Posterior cingulate gyrus (tissue), 11 donors: Measurements from ENCODE around the gene NFATC4.
A peak's percentile ranks its signal among the peaks of the same experiment; 100 is the strongest.

Experiments
- DNase-seq, 10 donors: peaks; one replicate each; pipeline versions ENCODE4 v3.0.0 to v3.0.0-alpha.2; 2020 to 2021; ENCODE audit warnings: mixed read lengths in 3 of 10
- intact Hi-C: fragments of 100-400 bp; cut with DNase I; formaldehyde crosslinking; loops from one replicate; pipeline ENCODE4 v1.15.1; 2023

NFATC4 gene

DNA sequence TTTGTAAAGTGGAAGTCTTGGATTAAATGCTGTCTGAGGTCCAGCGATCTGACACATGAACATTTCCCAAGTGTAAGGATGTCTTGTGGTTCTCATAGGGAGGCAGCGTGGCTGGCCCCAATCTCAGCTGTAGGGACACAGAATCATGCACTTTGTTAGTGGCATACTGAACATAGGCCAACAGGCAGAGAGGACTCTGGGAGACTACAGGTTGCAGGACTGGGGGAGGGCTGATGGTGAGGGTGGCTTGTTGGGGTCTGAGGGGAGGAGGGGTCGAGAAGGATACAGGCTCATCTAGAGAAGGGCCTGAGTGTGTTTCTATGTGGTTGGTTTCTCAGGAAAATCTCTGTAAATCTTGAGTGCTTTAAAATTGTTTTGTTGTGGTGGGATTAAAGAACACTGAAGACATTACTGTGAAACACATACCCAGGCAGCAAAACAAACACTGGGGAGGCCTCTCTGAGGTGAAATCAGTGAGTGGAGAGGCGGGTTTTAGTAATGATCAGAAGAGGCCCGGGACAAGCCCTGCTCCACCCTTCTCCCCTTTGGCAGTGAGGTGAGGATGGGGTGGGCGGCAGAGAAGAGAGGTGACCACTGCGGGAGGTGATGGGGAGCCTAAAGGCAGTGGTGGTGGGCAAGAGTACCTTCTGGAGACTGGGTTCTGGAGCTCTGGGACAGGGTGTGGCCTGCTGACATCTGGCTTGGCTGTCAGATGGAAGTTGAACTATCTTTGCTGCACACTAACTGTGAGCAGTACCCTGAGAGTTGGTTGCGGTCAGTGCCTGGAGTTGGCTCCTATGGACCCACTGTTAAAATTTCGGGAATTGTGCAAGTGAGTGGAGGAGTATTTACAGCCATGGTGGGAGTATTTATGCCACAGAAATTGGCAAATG, 34.1 kb downstream of the NFATC4 start:
- no peak for DNase-seq
- intact Hi-C loops, result no loop called here

- DNase-seq, result no peak
- intact Hi-C loops, result no loop called here
Measured at GRCh38 chr14:24403294-24403998, 35.5 kb downstream of the NFATC4 start.

DNA sequence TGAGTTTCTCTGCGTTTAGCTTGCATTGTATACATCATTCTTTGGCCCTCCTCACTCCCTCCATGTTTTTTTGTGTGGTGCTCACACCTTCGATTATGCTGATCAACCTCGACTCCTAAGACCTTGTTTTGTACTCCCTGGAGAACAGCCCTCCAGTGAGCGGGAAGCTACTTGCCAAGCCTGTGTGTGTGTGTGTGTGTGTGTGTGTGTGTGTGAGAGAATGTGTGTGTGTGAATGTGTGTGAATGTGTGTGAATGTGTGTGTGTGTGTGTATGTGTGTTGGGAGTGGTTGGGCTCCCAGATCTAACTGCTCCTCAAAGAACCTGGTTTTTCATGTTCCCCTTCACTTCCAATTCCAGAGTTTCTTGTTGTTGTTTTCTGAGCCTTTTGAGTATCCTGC, 36.8 kb downstream of the NFATC4 start:
- intact Hi-C loops, result no loop called here
- no peak for DNase-seq

DNA sequence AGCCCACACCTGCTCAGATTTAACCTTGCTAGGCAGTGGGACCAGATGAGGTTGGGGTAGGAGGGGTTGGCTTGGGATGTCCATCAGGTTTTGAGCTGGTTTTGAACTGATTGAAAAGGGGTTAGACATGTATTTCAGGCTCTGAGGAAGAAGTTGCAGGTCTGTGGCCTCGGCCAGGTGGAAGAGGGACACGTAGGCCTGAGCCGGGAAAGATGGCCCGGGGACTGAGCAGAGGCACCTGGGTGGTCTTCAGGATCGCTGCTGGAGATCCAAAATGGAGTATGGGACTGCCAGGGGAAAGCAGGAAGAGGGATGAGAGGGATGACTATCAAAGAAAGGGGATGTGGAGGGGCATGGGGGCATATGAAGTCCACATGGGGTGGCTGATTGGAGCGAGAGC, 38.4 kb downstream of the NFATC4 start:
- intact Hi-C loops, result no loop called here
- DNase-seq, result no peak

- DNase-seq, result peak in 1 of 10 donors; percentile 75
- intact Hi-C loops, result no loop called here
Measured at GRCh38 chr14:24407608-24408325, 39.8 kb downstream of the NFATC4 start.

- intact Hi-C loops, result no loop called here
- peak in 1 of 10 donors; percentile 74 for DNase-seq
Measured at GRCh38 chr14:24408764-24409163, 40.8 kb downstream of the NFATC4 start.

DNA sequence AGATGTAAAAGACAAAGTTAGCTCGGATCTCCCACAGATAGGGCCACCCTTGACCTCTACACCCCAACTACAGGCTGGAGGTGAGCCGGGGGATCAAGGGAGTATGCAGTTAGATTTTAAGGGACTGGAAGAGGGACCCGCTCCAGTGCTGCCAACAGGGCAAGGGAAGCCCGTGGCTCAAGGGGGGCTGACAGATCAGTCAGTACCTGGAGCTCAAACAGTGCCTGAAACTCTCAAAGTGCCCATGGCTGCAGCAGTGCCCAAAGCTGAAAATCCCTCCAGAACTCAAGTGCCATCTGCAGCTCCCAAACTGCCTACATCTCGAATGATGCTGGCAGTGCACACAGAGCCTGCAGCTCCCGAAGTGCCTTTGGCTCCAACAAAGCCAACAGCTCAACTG, 41.2 kb downstream of the NFATC4 start:
- DNase-seq, result peak in 1 of 10 donors; percentile 72
- intact Hi-C loops, result no loop called here

GRCh38 chr14:24409956-24410355, 42.0 kb downstream of the NFATC4 start:
- intact Hi-C loops, result no loop called here

DNA sequence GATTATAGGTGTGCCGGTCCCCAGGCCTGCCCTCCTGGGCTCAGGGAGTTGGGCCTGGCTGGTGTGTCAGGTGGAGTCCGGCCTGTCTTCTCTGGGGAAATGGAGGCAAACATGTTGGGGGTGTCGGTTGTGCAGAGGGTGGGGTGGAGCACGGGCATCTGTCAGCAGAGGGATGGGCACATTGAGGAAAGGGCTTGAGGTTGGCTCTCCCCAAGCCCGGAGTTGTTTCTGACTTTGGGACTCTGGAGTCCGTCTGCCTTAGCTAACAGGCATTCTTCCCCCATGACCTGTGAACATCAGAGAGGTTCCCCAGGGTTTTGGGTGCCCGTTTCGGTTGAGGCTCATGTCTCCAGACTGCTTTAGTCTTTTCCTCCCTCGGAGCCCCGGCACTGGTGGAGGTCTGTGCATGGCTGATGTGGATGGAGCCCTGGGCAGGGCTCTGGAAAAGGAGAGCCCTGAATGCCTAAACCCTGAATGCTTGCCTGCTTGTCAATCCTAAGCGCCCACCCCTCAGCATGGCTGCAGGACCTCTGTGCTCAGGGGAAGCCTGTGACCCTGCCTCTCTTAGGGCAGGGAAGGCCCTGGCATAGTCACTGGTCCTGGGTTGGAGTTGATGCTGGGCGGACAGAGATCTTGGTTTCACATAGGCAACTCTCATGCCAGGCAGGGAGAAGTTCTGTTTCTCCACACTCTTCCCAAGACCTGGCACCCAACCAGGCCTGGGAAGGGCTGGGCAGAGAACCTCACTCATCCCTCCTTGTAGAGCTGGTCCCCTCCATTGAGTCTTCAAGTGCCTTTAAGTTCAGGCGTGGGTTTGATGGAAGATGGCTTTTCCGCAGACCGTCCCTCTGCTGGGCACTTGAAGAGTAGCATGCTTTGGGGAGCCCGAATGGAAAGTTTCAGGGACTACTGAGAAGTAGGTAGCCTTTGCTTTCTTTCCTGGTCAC, 43.7 kb downstream of the NFATC4 start:
- no peak for DNase-seq
- intact Hi-C loops, result no loop called here

More at GRCh38 chr14:24409956-24410355, 42.0 kb downstream of the NFATC4 start:
- peak in 1 of 10 donors; percentile 70 for DNase-seq

GRCh38 chr14:24414077-24414476, 46.1 kb downstream of the NFATC4 start:
- DNase-seq, result no peak
- intact Hi-C loops, result no loop called here

DNA sequence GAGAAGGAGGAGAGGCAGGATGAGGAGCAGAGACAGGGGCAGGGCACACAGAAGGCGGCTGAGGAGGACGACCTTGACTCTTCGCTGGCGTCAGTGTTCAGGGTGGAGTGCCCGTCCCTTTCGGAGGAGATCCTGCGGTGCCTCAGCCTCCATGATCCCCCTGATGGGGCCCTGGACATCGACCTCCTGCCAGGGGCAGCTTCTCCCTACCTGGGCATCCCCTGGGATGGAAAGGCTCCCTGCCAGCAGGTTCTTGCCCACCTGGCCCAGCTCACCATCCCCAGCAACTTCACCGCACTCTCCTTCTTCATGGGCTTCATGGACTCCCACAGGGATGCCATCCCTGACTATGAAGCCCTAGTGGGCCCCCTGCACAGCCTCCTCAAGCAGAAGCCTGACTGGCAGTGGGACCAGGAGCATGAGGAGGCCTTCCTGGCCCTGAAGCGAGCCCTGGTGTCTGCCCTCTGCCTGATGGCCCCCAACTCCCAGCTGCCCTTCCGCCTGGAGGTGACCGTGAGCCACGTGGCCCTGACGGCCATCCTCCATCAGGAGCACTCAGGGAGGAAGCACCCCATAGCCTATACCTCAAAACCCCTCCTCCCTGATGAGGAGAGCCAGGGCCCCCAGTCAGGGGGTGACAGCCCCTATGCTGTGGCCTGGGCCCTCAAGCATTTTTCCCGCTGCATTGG, 46.9 kb downstream of the NFATC4 start:
- intact Hi-C loops, result no loop called here
- DNase-seq, result peak in 1 of 10 donors; percentile 52

DNA sequence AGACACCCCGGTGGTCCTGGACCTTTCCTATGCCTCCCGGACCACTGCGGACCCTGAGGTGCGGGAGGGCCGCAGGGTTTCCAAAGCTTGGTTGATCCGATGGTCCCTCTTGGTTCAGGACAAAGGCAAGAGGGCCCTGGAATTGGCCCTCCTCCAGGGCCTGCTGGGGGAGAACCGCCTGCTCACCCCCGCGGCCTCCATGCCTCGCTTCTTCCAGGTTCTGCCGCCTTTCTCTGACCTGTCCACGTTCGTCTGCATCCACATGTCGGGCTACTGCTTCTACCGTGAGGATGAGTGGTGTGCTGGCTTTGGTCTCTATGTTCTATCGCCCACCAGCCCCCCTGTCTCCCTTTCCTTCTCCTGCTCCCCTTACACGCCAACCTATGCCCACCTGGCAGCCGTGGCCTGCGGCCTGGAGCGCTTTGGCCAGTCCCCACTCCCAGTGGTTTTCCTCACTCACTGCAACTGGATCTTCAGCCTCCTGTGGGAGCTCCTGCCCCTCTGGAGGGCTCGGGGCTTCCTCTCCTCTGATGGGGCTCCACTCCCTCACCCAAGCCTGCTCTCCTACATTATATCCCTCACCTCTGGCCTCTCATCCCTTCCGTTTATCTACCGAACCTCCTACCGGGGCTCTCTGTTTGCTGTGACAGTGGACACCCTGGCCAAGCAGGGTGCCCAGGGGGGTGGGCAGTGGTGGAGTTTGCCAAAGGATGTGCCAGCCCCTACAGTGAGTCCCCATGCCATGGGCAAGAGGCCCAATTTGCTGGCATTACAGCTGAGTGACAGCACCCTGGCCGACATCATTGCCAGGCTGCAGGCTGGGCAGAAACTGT, 47.7 kb downstream of the NFATC4 start:
- intact Hi-C loops, result no loop called here
- DNase-seq, result peak in 1 of 10 donors; percentile 54

DNA sequence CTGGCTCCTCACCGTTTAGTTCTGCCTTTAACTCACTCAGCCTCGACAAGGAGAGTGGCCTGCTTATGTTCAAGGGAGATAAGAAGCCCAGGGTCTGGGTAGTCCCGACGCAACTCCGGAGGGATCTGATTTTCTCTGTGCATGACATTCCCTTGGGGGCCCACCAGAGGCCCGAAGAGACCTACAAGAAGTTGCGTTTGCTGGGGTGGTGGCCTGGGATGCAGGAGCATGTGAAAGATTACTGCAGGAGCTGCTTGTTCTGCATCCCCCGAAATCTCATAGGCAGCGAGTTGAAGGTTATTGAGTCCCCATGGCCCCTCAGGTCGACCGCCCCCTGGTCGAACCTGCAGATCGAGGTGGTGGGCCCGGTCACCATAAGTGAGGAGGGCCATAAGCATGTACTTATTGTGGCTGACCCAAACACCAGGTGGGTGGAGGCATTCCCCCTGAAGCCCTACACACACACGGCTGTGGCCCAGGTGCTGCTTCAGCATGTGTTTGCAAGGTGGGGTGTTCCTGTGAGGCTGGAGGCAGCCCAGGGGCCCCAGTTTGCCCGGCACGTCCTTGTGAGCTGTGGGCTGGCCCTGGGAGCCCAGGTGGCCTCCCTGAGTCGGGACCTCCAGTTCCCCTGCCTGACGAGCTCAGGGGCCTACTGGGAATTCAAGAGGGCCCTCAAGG, 48.4 kb downstream of the NFATC4 start:
- intact Hi-C loops, result no loop called here
- DNase-seq, result no peak

DNA sequence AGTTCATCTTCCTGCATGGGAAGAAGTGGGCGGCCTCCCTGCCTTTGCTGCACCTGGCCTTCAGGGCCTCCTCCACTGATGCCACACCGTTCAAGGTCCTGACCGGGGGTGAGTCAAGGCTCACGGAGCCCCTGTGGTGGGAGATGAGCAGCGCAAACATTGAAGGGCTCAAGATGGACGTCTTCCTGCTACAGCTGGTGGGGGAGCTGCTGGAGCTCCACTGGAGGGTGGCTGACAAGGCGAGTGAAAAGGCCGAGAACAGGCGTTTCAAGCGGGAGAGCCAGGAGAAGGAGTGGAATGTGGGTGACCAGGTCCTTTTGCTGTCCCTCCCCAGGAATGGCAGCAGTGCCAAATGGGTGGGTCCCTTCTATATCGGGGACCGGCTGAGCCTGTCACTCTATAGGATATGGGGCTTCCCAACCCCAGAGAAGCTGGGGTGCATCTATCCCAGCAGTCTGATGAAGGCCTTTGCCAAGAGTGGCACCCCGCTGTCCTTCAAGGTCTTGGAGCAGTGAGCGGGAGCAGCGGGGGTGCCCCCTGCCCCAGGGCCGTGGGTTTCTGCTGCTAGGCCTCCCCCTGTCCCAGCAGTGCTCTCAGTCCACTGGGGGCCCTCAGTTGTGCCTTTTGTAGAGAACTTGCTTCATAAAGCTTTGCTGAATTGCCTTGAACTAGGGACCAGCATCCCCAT, 49.1 kb downstream of the NFATC4 start:
- intact Hi-C loops, result no loop called here
- DNase-seq, result no peak

DNA sequence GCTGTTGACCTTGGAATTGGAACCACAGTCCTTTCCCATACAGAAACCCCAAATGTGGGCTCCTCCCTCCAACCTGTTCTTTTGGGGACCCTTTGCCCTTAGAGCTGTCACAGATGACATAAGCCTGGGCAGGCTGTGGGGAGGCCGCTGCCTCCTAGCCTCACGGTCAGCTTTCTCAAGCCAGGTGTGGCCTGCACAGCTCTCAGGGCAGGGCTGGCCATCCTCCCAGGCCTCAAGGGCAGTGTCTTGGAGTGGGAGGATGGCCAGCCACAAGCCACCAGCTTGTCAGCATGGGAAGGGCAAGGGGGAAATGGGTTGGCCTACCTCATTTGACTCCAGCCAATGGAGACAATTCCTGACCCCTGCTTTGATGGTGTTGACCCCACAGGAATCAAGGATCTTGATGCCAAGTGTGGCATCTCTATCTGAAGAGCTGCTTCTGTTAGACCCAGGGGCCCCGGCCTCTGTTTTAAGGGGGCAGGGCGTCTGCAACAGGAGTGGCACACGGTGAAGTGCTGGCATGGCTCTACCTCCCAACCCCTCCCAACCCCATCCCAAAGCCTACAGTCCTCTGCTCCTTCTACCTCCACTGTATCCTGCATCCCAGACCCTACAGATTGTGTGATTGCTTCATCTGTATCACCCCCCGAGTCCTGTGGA, 50.0 kb downstream of the NFATC4 start:
- intact Hi-C loops, result no loop called here
- DNase-seq, result no peak

- DNase-seq, result no peak
- intact Hi-C loops, result no loop called here
Measured at GRCh38 chr14:24418492-24418873, 50.5 kb downstream of the NFATC4 start.

DNA sequence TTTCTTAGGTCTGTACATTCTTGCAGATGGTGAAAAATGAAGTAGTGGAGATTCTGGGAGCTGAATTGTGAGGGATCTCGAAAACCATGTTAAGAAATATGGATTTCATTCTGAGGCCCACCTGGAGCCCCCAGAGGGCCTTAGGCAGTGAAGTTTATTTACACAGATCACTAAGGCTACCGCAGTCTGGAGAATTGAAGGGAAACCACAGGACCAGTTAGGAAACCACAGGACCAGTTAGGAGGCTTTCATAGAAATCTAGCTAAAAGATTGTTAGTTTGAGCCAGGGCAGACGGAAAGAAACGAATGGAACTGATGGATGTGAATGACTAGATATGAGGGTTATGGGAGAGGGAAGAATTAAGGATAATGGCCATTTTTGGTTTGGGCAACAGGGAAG, 54.3 kb downstream of the NFATC4 start:
- DNase-seq, result no peak
- intact Hi-C loops, result no loop called here
